Hematopoietic multipotent progenitor cell treated with erythropoietin and hydrocortisone succinate and interleukin-3 and kit ligand, for 15 days (in vitro differentiated cells): ENCODE results near the gene BNC2.

ENCODE experiments used
- DNase-seq: peaks from one replicate; pipeline ENCODE4 v3.0.0-alpha.2; 2015; ENCODE audit warnings: low spot score

Gene BNC2

GRCh38 chr9:16627967-16628366 is 242.5 kb downstream of the BNC2 start:
- DNase-seq = no peak

GRCh38 chr9:16627521-16627920 is 242.9 kb downstream of the BNC2 start:
- DNase-seq = no peak

GRCh38 chr9:16626577-16627130 is 243.8 kb downstream of the BNC2 start:
- DNase-seq = no peak

- DNase-seq = no peak
Measured at GRCh38 chr9:16625811-16626210, 244.7 kb downstream of the BNC2 start.

DNA sequence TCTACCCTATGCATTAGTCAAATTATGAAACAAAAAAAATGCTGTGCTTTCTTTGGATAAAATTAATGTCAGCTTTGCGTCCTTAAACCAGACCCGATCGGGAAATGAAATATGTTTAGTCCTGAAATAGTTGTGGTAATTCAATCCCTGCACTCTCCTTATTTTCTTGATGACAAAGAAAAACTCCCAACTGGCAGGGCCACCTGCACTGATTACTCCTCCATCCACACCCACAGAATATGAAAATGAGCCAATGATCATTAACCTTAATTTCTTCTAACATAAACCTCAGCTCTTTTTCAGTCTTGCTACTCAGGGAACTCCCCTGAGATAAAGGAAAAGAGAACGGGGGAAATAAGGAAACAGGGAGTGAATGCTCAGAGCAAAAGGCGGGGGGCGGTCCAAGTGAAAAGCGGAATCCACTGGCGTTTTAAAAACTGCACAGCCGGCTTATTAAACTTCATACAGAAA is 245.3 kb downstream of the BNC2 start:
- no peak for DNase-seq

DNA sequence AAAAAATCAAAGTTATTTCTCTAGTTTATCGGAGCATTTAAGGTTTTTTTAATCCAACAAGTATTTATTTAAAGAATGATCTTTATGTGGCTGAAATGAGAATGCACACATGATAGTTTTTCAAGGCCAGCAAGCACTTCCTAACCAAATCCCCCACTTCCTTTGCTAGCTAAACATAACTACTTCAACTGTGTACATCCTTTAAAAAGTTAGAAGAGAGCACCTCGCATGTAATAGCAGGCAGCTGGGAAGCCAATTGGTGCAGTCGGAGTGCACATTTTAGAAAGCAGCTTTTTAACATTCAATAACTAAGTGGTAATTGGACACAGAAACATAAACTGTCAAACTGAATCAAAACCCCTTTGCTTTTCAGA is 245.7 kb downstream of the BNC2 start:
- DNase-seq = no peak

GRCh38 chr9:16623989-16624743 is 246.3 kb downstream of the BNC2 start:
- DNase-seq = no peak

GRCh38 chr9:16622541-16622940 is 247.9 kb downstream of the BNC2 start:
- DNase-seq = no peak

DNA sequence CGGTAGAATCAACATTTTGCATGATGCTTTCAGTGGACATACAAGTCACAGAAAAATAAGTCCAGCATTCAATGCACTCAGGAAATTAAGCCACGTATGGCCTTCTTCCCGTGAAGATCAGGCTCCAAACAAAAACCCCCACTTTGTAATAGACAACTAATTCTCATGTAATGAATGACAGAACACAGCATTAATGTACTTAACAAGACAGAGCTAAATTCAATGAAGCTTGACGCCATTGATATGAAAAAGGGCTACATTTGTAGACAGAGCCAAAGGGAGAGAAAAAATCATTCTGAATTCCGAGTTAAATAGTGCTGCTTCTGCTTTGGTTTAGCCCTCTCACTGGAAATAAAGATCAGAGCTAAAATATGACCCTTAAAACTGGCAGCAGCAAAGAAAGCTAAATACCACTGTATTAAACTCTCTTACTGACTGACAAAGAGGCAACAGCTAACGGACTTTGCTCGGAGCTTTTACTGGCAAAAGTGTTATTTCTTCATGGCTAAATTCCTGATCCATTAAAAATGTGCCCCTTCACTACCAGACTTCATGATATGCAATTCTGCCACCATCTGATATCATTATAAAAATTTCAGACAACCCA is 250.5 kb downstream of the BNC2 start:
- DNase-seq = no peak

GRCh38 chr9:16619402-16619801 is 251.1 kb downstream of the BNC2 start:
- no peak for DNase-seq

GRCh38 chr9:16618524-16618923 is 251.9 kb downstream of the BNC2 start:
- DNase-seq = no peak

- no peak for DNase-seq
Measured at GRCh38 chr9:16616686-16617085, 253.8 kb downstream of the BNC2 start.

DNA sequence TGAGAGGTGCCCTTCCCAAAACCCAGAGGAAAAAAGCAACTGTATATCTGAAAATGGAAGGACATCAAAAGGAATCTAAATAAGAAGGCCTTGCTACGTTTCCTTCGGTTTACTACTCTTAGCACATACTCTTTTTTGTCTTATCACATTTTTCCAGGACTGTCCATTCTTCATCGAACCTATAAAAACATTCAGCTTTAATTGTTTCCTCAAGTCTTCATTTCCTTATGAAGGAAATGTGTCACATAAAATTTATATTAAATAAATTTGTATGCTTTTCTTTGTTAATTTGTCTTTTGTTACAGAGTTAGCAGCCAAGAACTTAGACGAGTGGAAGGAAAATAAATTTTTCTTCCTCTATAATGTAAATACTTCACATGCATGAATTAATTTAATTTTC is 255.0 kb downstream of the BNC2 start:
- DNase-seq = no peak

DNA sequence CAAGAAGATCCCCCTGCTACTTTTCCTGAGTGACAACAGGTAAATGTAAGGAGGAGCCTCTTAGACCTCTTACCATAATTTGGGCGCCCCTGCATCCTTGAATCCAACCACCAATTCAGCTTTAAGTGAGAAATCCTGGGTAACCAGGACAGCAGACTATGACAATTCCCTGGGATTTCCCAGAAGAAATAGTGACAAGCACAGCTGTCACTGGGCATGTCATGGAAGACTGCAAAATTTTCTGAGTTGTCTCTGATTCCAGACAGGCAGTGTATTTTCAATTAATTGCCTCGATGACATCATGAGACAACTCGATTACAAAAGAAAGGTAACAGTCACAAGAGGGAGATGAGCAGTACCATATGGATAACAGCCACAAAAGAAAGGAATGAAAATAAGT is 256.9 kb downstream of the BNC2 start:
- DNase-seq = no peak

DNA sequence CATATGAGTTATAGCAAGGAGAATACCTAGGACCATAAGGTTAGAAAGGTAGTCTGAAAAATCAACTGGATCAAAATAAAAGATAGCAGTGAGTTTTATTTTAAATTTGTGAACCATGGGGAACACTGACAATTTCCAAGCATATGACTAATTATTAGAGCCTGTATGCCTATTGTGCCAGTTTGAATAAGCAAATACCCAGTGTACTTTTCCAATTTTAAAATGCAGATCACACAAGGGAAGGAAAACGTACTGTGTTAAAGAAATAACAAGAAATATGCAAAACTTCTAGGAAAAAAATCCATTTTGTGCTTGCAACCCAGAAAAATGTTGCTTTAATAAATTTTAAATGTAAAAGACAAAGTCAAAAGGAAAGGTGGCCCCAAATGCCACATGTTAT is 257.4 kb downstream of the BNC2 start:
- DNase-seq = no peak

GRCh38 chr9:16612627-16613026 is 257.8 kb downstream of the BNC2 start:
- no peak for DNase-seq

DNA sequence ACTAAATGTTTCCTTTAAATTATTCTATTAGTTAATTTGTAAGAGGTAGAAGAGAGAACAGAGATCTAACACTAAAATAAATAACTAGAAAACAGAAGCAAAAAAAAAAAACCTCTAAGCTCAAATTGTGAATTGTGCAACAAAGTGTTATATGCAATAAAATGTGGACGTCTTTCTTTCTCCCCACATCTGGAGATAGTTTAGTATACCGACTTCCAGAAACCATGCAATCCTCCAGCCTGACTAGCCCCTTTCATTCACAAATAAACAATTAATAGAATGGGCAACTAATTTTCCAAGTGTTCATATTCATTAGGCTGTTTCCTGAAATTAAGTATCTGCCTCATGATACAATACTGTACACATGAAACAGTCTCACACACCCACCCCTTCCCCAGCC is 258.5 kb downstream of the BNC2 start:
- DNase-seq = no peak

DNA sequence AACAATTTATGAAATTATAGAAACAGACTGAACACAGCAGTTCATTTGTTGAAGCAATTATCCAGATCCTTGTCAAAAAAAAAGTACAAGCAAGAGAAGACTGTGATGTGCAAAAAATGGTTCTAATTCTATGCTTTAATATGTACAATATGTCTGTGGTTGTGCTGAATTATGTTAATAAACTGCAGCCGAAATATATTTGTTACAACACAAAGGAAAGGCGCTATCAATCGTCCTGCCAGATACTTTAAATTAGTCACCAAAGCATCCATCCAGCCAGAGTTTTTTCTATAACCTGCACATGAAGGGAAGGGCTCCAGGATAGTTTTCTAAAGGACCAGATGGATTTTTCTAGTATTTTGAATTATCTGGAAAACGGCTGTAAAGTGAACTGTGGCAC is 259.5 kb downstream of the BNC2 start:
- no peak for DNase-seq

DNA sequence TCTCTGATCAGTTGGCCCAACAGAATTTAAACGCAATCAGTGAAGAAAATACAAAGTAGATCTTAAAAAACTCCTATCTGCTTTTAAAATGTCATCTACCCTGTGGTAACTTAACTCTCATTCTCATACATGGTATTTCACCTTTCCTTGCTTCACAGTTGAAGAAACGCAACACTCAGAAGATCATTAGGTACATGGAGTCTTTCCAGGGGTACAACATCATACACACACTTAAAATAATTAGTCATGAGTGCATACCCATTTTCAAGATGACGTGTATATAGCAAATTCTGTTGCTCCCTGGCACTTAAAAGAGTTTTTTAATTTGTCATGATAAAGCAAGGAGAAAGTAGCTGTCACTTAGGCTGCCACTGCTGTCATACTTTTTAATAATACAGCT is 259.9 kb downstream of the BNC2 start:
- no peak for DNase-seq

DNA sequence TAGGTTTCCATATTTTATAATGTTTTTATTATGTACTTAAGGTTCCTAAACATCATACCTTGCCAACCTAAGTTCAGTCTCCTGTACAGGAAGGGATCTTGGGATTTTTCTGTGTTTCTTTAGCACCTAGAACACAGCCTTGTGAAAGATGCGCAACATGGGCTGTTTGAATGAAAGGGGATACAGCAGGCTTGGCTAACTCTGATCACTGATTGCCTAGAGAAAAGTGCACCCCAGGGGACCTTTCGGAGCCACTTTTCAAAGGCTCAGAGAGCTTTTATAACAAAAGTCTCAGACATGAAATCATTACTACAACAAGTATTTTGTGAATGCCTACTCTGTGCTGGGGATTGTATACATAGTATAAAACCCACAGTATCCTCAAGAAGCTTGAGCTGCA is 261.6 kb downstream of the BNC2 start:
- no peak for DNase-seq

GRCh38 chr9:16602494-16602893 is 268.0 kb downstream of the BNC2 start:
- no peak for DNase-seq

DNA sequence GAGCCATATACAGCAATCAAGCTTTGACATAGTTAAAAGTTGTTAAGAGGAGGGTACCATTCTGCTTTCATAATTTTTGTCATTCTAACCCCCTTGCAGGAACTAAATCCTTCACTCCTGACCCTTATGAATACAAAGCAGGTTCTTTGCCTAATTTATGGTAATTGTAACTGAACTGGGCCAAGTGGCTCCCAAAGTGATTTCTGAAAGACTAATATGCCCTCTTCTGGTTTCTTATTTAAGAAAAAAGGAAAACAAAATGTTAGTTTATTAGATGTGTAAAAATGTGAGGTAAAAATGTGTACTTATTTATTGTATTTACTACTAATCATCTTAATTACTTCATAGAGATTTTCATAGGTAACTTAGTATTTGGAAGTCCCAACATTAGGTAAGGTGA is 268.5 kb downstream of the BNC2 start:
- no peak for DNase-seq

DNA sequence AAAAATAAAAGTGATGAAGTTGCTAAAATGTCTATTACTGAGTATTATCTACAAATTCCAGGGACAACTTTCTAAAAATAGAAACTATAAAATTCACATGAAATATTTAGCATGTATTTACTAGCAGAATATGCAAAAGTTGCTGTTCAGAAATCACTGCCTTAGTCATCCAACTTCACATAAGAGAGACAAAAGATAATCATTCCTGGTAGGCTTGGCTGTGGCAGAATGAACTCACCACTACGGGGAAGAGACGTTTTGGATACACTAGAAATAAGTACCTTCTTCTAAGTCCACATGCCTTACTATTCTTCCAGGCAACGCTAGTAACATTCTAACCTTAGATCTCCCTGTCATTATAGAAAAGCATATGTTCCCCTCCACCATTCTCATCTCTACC is 272.2 kb downstream of the BNC2 start:
- DNase-seq = no peak

- DNase-seq = no peak
Measured at GRCh38 chr9:16597136-16597535, 273.3 kb downstream of the BNC2 start.
